Caco-2 (cell line): Measurements from ENCODE around the gene SLC4A4. TPM values are rescaled to one million over a fixed set of nuclear protein-coding genes. Genes with fewer than 3 reads are reported as not detected.
A peak's percentile ranks its signal among the peaks of the same experiment; 100 is the strongest.

Experiments used
- Bru-seq: library from RNA; stranded (reverse); fragments of 400-500 nt; gene quantifications from one replicate; lab custom pipeline; 2021; lab: Mats Ljungman, UMichigan
- BruChase-seq, 2 experiments: library from RNA; stranded (reverse); fragments of 400-500 nt; gene quantifications; one replicate each; lab custom pipeline; 2021; lab: Mats Ljungman, UMichigan
- BruUV-seq: library from RNA; stranded (reverse); fragments of 400-500 nt; replicated peaks from 2 replicates; lab custom pipeline; 2021; lab: Mats Ljungman, UMichigan
- CTCF ChIA-PET: fragments of 300-600 bp; sonication (Branson Sonifier 250); formaldehyde crosslinking; loops from one replicate; lab custom pipeline; 2022; ENCODE audit warnings: antibody characterized with exemption; lab: Charles Lee
- POLR2A ChIA-PET: fragments of 300-600 bp; sonication (Branson Sonifier 250); formaldehyde crosslinking; loops from one replicate; lab custom pipeline; 2022; ENCODE audit warnings: antibody characterized with exemption; lab: Charles Lee
- DNase-seq, 2 experiments: peaks; one replicate each; pipeline versions ENCODE4 v3.0.0 to v3.0.0-alpha.2; 2020 to 2022
- H3K27me3 ChIP-seq: replicated peaks from 2 replicates; pipeline ENCODE4 v1.6.0; 2011; ENCODE audit warnings: low read length; ENCODE audit not compliant: control insufficient read depth, insufficient read depth
- H3K36me3 ChIP-seq: 2 replicates; pipeline ENCODE4 v1.5.1; 2011; ENCODE audit warnings: low read length; ENCODE audit not compliant: control insufficient read depth, insufficient read depth
- H3K4me1 ChIP-seq: fragments of 250-450 bp; sonication (Bioruptor Pico); 2 replicates; pipeline ENCODE4 v1.5.1; 2020; ENCODE audit warnings: mild to moderate bottlenecking
- H3K4me3 ChIP-seq: 2 replicates; pipeline ENCODE4 v1.5.1; 2011; ENCODE audit warnings: low read depth, mild to moderate bottlenecking, control low read depth, low read length
- H3K9me3 ChIP-seq: fragments of 250-450 bp; sonication (Bioruptor Pico); 2 replicates; pipeline ENCODE4 v1.5.1; 2020; ENCODE audit warnings: mild to moderate bottlenecking, moderate library complexity
- H3K27ac Mint-ChIP-seq: one replicate; pipeline ENCODE4 v1.8.0; 2022; ENCODE audit warnings: mixed read lengths; ENCODE audit not compliant: unreplicated experiment
- H3K27me3 Mint-ChIP-seq: one replicate; pipeline ENCODE4 v1.8.0; 2022; ENCODE audit warnings: mixed read lengths; ENCODE audit not compliant: insufficient read depth, unreplicated experiment
- H3K36me3 Mint-ChIP-seq: one replicate; pipeline ENCODE4 v1.8.0; 2022; ENCODE audit warnings: mild to moderate bottlenecking, mixed read lengths; ENCODE audit not compliant: insufficient read depth, unreplicated experiment
- H3K4me1 Mint-ChIP-seq: one replicate; pipeline ENCODE4 v1.8.0; 2022; ENCODE audit warnings: low read depth, mixed read lengths; ENCODE audit not compliant: unreplicated experiment
- H3K4me3 Mint-ChIP-seq: one replicate; pipeline ENCODE4 v1.8.0; 2022; ENCODE audit warnings: mild to moderate bottlenecking, moderate library complexity, mixed read lengths; ENCODE audit not compliant: unreplicated experiment
- H3K9me3 Mint-ChIP-seq: one replicate; pipeline ENCODE4 v1.8.0; 2022; ENCODE audit warnings: mixed read lengths; ENCODE audit not compliant: unreplicated experiment
- CTCF ChIP-seq, 2 experiments: fragments of 200-600 bp in 1 of 2; IDR thresholded peaks; 1 replicate in 1 of 2; 2 replicates in 1 of 2; pipeline versions ENCODE4 v1.5.1 to v1.8.0; 2011 to 2022; ENCODE audit warnings: antibody characterized with exemption in 1 of 2, control low read depth in 1 of 2, inconsistent platforms in 1 of 2, low read depth in 1 of 2, low read length in 1 of 2, mild to moderate bottlenecking in 1 of 2, moderate library complexity in 1 of 2; ENCODE audit not compliant: insufficient read depth in 1 of 2, severe bottlenecking in 1 of 2, unreplicated experiment in 1 of 2
- intact Hi-C: fragments of 100-400 bp; cut with micrococcal nuclease; formaldehyde crosslinking; loops from one replicate; pipeline ENCODE4 v1.10.0; 2022; ENCODE audit not compliant: unreplicated experiment
- long read RNA-seq: library from polyadenylated mRNA; stranded (forward); transcript quantifications from one replicate; pipeline ENCODE4 v2.0.0, GENCODE V29; 2022
- total RNA-seq: library from RNA; stranded (reverse); gene quantifications from 2 replicates; pipeline ENCODE4 v1.2.3, GENCODE V29; 2022

SLC4A4 gene
- total RNA-seq (0.29 and 0.49 TPM in 2 replicates), Bru-seq, nascent RNA (percentile 23 among the genes with signal in this experiment), BruChase-seq, experiment 1, labeled RNA remaining after a 2-hour chase (percentile 23 among the genes with signal in this experiment), BruChase-seq, experiment 2, labeled RNA remaining after a 6-hour chase (percentile 23 among the genes with signal in this experiment)
- long read RNA-seq, partial matches to known transcripts, result 0 of 1 reads
- long read RNA-seq, other reads (novel, unspliced or antisense), result 1 of 1 reads

GRCh38 chr4:71338846-71339593 lies at the start of gene SLC4A4:
Gene SLC4A4, plus strand, starts transcription at chr4:71339020.
- Mint-ChIP-seq H3K27me3 (no peaks in the 10 kb centered on the region), H3K36me3 (no peaks in the 10 kb centered on the region), H3K4me3 (no peak within 1 kb of the TSS), H3K4me1 (peaks cover 5% of the 10 kb centered on the region), H3K9me3 (no peaks in the 10 kb centered on the region), H3K27ac (no peak within 1 kb of the TSS)
- no TSS peak for BruUV-seq
- H3K9me3 ChIP-seq, result no peaks in the 10 kb centered on the region
- ChIA-PET POLR2A (no interaction called here), CTCF (interaction anchor here (0.6 kb wide), 1 partner anchor 1727 kb away, joined by 3 read pairs; no protein-coding TSS in a partner anchor)
- intact Hi-C loops, result no loop called here
- no peak for DNase-seq
- H3K4me1 ChIP-seq, result 0 out of 2 replicates have a peak, but pooled peaks cover 2% of the 10 kb centered on the region
- no peaks in the 10 kb centered on the region for H3K36me3 ChIP-seq
- no peak within 1 kb of the TSS for H3K4me3 ChIP-seq
- no peak for TF ChIP-seq CTCF (IDR thresholded peaks at IDR 0.05; ENCODE audit: insufficient read depth in 1 of 2, low read depth in 1 of 2, low read length in 1 of 2, severe bottlenecking in 1 of 2, unreplicated experiment in 1 of 2)
- H3K27me3 ChIP-seq, result no peaks in the 10 kb centered on the region

GRCh38 chr4:71290074-71290473 lies 48.7 kb upstream of the SLC4A4 start:
- CTCF ChIA-PET, result no interaction called here
- Histone ChIP-seq H3K36me3 (no peaks in the 10 kb centered on the region), H3K4me1 (no peaks in the 10 kb centered on the region), H3K4me3 (no peak overlapping the region), H3K27me3 (no peaks in the 10 kb centered on the region), H3K9me3 (no peaks in the 10 kb centered on the region)
- POLR2A ChIA-PET, result no interaction called here
- no peaks in the 10 kb centered on the region for H3K9me3 Mint-ChIP-seq
- no peak overlapping the region for H3K4me3 Mint-ChIP-seq
- no peak for DNase-seq
- TF ChIP-seq CTCF (IDR thresholded peaks at IDR 0.05; ENCODE audit: insufficient read depth in 1 of 2, low read depth in 1 of 2, low read length in 1 of 2, severe bottlenecking in 1 of 2, unreplicated experiment in 1 of 2), result no peak
- H3K27ac Mint-ChIP-seq, result no peak overlapping the region
- no TSS peak for BruUV-seq
- H3K36me3 Mint-ChIP-seq, result no peaks in the 10 kb centered on the region
- intact Hi-C loops, result no loop called here
- H3K4me1 Mint-ChIP-seq, result no peaks in the 10 kb centered on the region
- H3K27me3 Mint-ChIP-seq, result no peaks in the 10 kb centered on the region

GRCh38 chr4:71290476-71290875 lies 48.3 kb upstream of the SLC4A4 start:
- H3K27ac Mint-ChIP-seq, result no peak overlapping the region
- H3K4me1 ChIP-seq, result no peaks in the 10 kb centered on the region
- CTCF ChIA-PET, result no interaction called here
- no peaks in the 10 kb centered on the region for H3K36me3 Mint-ChIP-seq
- H3K4me3 Mint-ChIP-seq, result no peak overlapping the region
- BruUV-seq, result no TSS peak
- H3K9me3 ChIP-seq, result no peaks in the 10 kb centered on the region
- H3K9me3 Mint-ChIP-seq, result no peaks in the 10 kb centered on the region
- DNase-seq, result no peak
- H3K4me1 Mint-ChIP-seq, result no peaks in the 10 kb centered on the region
- H3K27me3 Mint-ChIP-seq, result no peaks in the 10 kb centered on the region
- TF ChIP-seq CTCF (IDR thresholded peaks at IDR 0.05; ENCODE audit: insufficient read depth in 1 of 2, low read depth in 1 of 2, low read length in 1 of 2, severe bottlenecking in 1 of 2, unreplicated experiment in 1 of 2), result no peak
- H3K27me3 ChIP-seq, result no peaks in the 10 kb centered on the region
- H3K4me3 ChIP-seq, result no peak overlapping the region
- H3K36me3 ChIP-seq, result no peaks in the 10 kb centered on the region
- POLR2A ChIA-PET, result no interaction called here
- intact Hi-C loops, result no loop called here
